HepG2 (cell line): ENCODE results near the gene KNCN. TPM values are rescaled to one million over a fixed set of nuclear protein-coding genes. Genes with fewer than 3 reads are reported as not detected.

Experiments used
- ATAC-seq: fragments of 200-7000 bp; cut with Tn5 transposase; 3 replicates; pipeline ENCODE4 v1.9.1; 2020; ENCODE audit warnings: mild to moderate bottlenecking, moderate library complexity
- BruUV-seq: library from RNA; stranded (reverse); fragments of 400-500 nt; replicated peaks from 2 replicates; lab custom pipeline; 2021; lab: Mats Ljungman, UMichigan
- CTCF ChIA-PET: fragments of 300-600 bp; formaldehyde crosslinking; extraction: SDS; loops from one replicate; lab custom pipeline; 2021; ENCODE audit warnings: low total read pairs, inconsistent platforms, low intra/inter-chr PET ratio; lab: Yijun Ruan, JAX
- POLR2A ChIA-PET: fragments of 350-600 bp; sonication (Branson Sonifier 250); formaldehyde crosslinking; loops from one replicate; lab custom pipeline; 2020; ENCODE audit warnings: antibody characterized with exemption, inconsistent platforms; lab: Yijun Ruan, JAX
- DNase-seq: peaks from one replicate; pipeline ENCODE4 v3.0.0-alpha.2; 2015; ENCODE audit warnings: low spot score
- FAIRE-seq: peaks from 3 replicates; lab custom pipeline; 2011; peaks lifted over from hg19 to GRCh38; lab: Jason Lieb, UNC
- H2AFZ ChIP-seq: one replicate; pipeline ENCODE4 v1.6.1; 2011; ENCODE audit warnings: low read length, inconsistent platforms
- H3K27ac ChIP-seq: fragments of 300-600 bp; 3 replicates; pipeline ENCODE4 v1.8.0; 2011; ENCODE audit warnings: mixed run types, mild to moderate bottlenecking, mixed read lengths, low read length, inconsistent platforms; ENCODE audit not compliant: insufficient read depth; ENCODE audit errors: extremely low read length
- H3K27me3 ChIP-seq, 2 experiments: fragments of 200-600 bp in 1 of 2; 2 replicates in 1 of 2; 3 replicates in 1 of 2; pipeline versions ENCODE4 v1.6.0 to v1.8.0; 2011; ENCODE audit warnings: low read length in 2 of 2, mild to moderate bottlenecking in 2 of 2, moderate library complexity in 2 of 2, inconsistent platforms in 1 of 2; ENCODE audit not compliant: insufficient read depth in 2 of 2, control insufficient read depth in 1 of 2
- H3K36me3 ChIP-seq, 2 experiments: fragments of 200-600 bp in 1 of 2; replicated peaks in 1 of 2; 2 replicates in 1 of 2; 3 replicates in 1 of 2; pipeline versions ENCODE4 v1.5.1 to v1.8.0; 2011; ENCODE audit warnings: low read length in 2 of 2, inconsistent platforms in 1 of 2; ENCODE audit not compliant: insufficient read depth in 2 of 2, control insufficient read depth in 1 of 2
- H3K4me1 ChIP-seq: 2 replicates; pipeline ENCODE4 v1.5.1; 2012; ENCODE audit warnings: low read length, inconsistent platforms; ENCODE audit not compliant: insufficient read depth
- H3K4me2 ChIP-seq: 2 replicates; pipeline ENCODE4 v1.6.0; 2011; ENCODE audit warnings: low read depth, low read length, inconsistent platforms
- H3K4me3 ChIP-seq, 3 experiments: fragments of 200-600 bp in 1 of 3; sonication (generic), shearing (Covaris generic) in 1 of 3; replicated peaks in 1 of 3; 2 replicates each; pipeline ENCODE4 v1.5.1; 2011 to 2016; ENCODE audit warnings: low read length in 3 of 3, inconsistent platforms in 2 of 3, low read depth in 2 of 3, mild to moderate bottlenecking in 2 of 3, control low read depth in 1 of 3, mixed read lengths in 1 of 3; ENCODE audit not compliant: insufficient read depth in 1 of 3
- H3K79me2 ChIP-seq: one replicate; pipeline ENCODE4 v1.6.1; 2011; ENCODE audit warnings: low read length, inconsistent platforms; ENCODE audit not compliant: insufficient read depth
- H3K9ac ChIP-seq: 2 replicates; pipeline ENCODE4 v1.6.0; 2011; ENCODE audit warnings: mild to moderate bottlenecking, low read depth, low read length, inconsistent platforms; ENCODE audit not compliant: insufficient read depth
- H3K9me3 ChIP-seq: 2 replicates; pipeline ENCODE4 v1.5.1; 2012; ENCODE audit warnings: mild to moderate bottlenecking, low read length
- H4K20me1 ChIP-seq: 2 replicates; pipeline ENCODE4 v1.6.0; 2011; ENCODE audit warnings: inconsistent platforms, mild to moderate bottlenecking, low read length, moderate library complexity; ENCODE audit not compliant: insufficient read depth
- HOXA7 ChIP-seq: sonication (generic); formaldehyde crosslinking; IDR thresholded peaks from 2 replicates; pipeline ENCODE4 v1.8.1; 2022; ENCODE audit warnings: mild to moderate bottlenecking, missing genetic modification reagents, moderate library complexity
- KDM2A ChIP-seq: sonication (generic); formaldehyde crosslinking; IDR thresholded peaks from 2 replicates; pipeline ENCODE4 v1.4.0; 2020; ENCODE audit warnings: low read depth, missing genetic modification reagents, borderline replicate concordance
- NR2C2 ChIP-seq: sonication (generic); formaldehyde crosslinking; IDR thresholded peaks from 2 replicates; pipeline ENCODE4 v1.4.0; 2020; ENCODE audit warnings: missing genetic modification reagents, mild to moderate bottlenecking, moderate library complexity, borderline replicate concordance
- SNRNP70 ChIP-seq: fragments of 200-400 bp; formaldehyde crosslinking; IDR thresholded peaks from 2 replicates; pipeline ENCODE4 v1.6.1; 2017; ENCODE audit warnings: mild to moderate bottlenecking, low read depth, low read length, moderate library complexity
- TBL1XR1 ChIP-seq: fragments of 150-350 bp; IDR thresholded peaks from 2 replicates; pipeline ENCODE4 v1.6.1; 2014; ENCODE audit warnings: borderline replicate concordance, low read length; ENCODE audit not compliant: partially characterized antibody
- TFE3 ChIP-seq: IDR thresholded peaks from 2 replicates; pipeline ENCODE4 v1.6.1; 2016
- ZNF101 ChIP-seq: sonication (generic); formaldehyde crosslinking; IDR thresholded peaks from 2 replicates; pipeline ENCODE4 v1.4.0; 2020; ENCODE audit warnings: mild to moderate bottlenecking, low read depth, missing genetic modification reagents, borderline replicate concordance
- ZNF503 ChIP-seq: sonication (generic); formaldehyde crosslinking; IDR thresholded peaks from 2 replicates; pipeline ENCODE4 v1.4.0; 2020; ENCODE audit warnings: missing genetic modification reagents
- ZNF614 ChIP-seq: IDR thresholded peaks from 2 replicates; pipeline ENCODE4 v1.6.1; 2018; ENCODE audit warnings: missing biosample characterization, missing genetic modification reagents, inconsistent platforms, borderline replicate concordance
- ZNF879 ChIP-seq: sonication (generic); formaldehyde crosslinking; IDR thresholded peaks from 2 replicates; pipeline ENCODE4 v1.8.1; 2023; ENCODE audit warnings: missing genetic modification reagents
- WGBS: methylation state at CpG from one replicate; pipeline ENCODE4 v1.1.6; 2017; ENCODE audit warnings: low lambda C conversion rate; 5-methylcytosine and 5-hydroxymethylcytosine counted together
- in situ Hi-C: cut with HindIII; loops from 2 replicates; pipeline ENCODE4 v1.10.0; 2017; ENCODE audit warnings: low pct_unique_long_range_greater_than_20kb; ENCODE audit not compliant: extremely low pct_ligation_motif_present
- intact Hi-C: fragments of 100-400 bp; cut with micrococcal nuclease; formaldehyde crosslinking; loops from one replicate; pipeline ENCODE4 v1.10.0; 2022; ENCODE audit not compliant: unreplicated experiment
- polyA plus RNA-seq, 8 experiments: library from polyadenylated mRNA; depleted of rRNA in 3 of 8; stranded (reverse) in 7 of 8; unstranded in 1 of 8; fragments of >200 nt; fragmentation: Illumina TruSeq in 4 of 8; extraction: Trizol in 4 of 8; gene quantifications; 2 replicates each; pipeline versions ENCODE4 v1.2.1 to v1.2.3, GENCODE V29; 2011 to 2016; ENCODE audit warnings: low read depth in 4 of 8, missing spikeins in 1 of 8, mixed read lengths in 1 of 8; ENCODE audit not compliant: insufficient read depth in 1 of 8
- total RNA-seq, 5 experiments: library from RNA; depleted of rRNA; stranded (reverse); fragments of >200 nt; fragmentation: Illumina TruSeq; extraction: Trizol; gene quantifications; 2 replicates each; pipeline ENCODE4 v1.2.3, GENCODE V29; 2016; ENCODE audit warnings: low read depth in 1 of 5

The KNCN gene
- total and polyA plus RNA-seq, 2 of the 13 experiments (the other 11 are each of a cell fraction or from before 2014, with no cell fraction given): not detected

- TF ChIP-seq ZNF503 (CRISPR knock-in tag): no peak
- no peak for TF ChIP-seq SNRNP70
- TF ChIP-seq TFE3 (CRISPR knock-in tag): no peak
- no peak for TF ChIP-seq ZNF101
- TF ChIP-seq ZNF614 (CRISPR knock-in tag): no peak
- no peak for TF ChIP-seq ZNF879 (CRISPR knock-in tag)
- TF ChIP-seq NR2C2 (CRISPR knock-in tag): no peak
- TF ChIP-seq TBL1XR1: no peak
- TF ChIP-seq HOXA7 (CRISPR knock-in tag): no peak
- TF ChIP-seq KDM2A (CRISPR knock-in tag): no peak
- ATAC-seq (no peak), DNase-seq (no peak), FAIRE-seq (no peak)
- intact Hi-C loops: no loop called here
- H3K4me3 ChIP-seq: no peak overlapping the region
- ChIA-PET POLR2A (no interaction called here), CTCF (no interaction called here)
- no peak overlapping the region for H3K27ac ChIP-seq
- H3K9me3 ChIP-seq: no peaks in the 10 kb centered on the region
- no peak overlapping the region for H3K9ac ChIP-seq
- WGBS: 15% methylated on average over 2 of the region's 8 CpGs
- no peaks in the 10 kb centered on the region for H3K79me2 ChIP-seq
- H3K4me2 ChIP-seq: no peak overlapping the region
- BruUV-seq: no TSS peak
- H4K20me1 ChIP-seq: no peaks in the 10 kb centered on the region
- no peaks in the 10 kb centered on the region for H3K36me3 ChIP-seq
- H3K27me3 ChIP-seq: peaks cover 4 to 10% of the 10 kb centered on the region in 2 experiments; a peak in 3 of 5 replicates
- H2AFZ ChIP-seq: no peak overlapping the region
- H3K4me1 ChIP-seq: 0 out of 2 replicates have a peak, but pooled peaks cover 7% of the 10 kb centered on the region
- in situ Hi-C loops: no loop called here
Observed at GRCh38 chr1:46510998-46511365, 40.5 kb downstream of the KNCN start.
